Pancreas (tissue), 10 donors: ENCODE data around the gene CORO6. TPM values are rescaled to one million over a fixed set of nuclear protein-coding genes. Genes with fewer than 3 reads are reported as not detected.

ENCODE experiments used
- ATAC-seq, 4 donors: fragments of 200-7000 bp; cut with Tn5 transposase; one replicate each; pipeline versions ENCODE4 v1.8.0 to v1.9.1; 2020; ENCODE audit warnings: mild to moderate bottlenecking in 4 of 4, moderate library complexity in 4 of 4
- DNase-seq, 6 donors: peaks; one replicate each; pipeline ENCODE4 v3.0.0-alpha.2; 2020
- FAIRE-seq: peaks from 2 replicates; lab custom pipeline; 2012; peaks lifted over from hg19 to GRCh38; lab: Jason Lieb, UNC
- H3K27ac ChIP-seq, 4 donors: fragments of 200-600 bp; sonication (generic); 1 replicate in 3 of 4; 2 replicates in 1 of 4; pipeline versions ENCODE4 v1.5.0 to v1.8.0; 2020
- H3K27me3 ChIP-seq, 4 donors: fragments of 200-600 bp; one replicate each; pipeline ENCODE4 v1.8.0; 2021
- H3K36me3 ChIP-seq, 3 donors: fragments of 200-600 bp; sonication (generic) in 1 of 3; one replicate each; pipeline versions ENCODE4 v1.5.0 to v1.8.0; 2020 to 2021
- H3K4me1 ChIP-seq, 3 donors: fragments of 200-600 bp; one replicate each; pipeline ENCODE4 v1.8.0; 2021
- H3K4me3 ChIP-seq, 4 donors: fragments of 200-600 bp; sonication (generic) in 2 of 4; one replicate each; pipeline versions ENCODE4 v1.5.0 to v1.8.0; 2020 to 2021
- H3K9me3 ChIP-seq, 4 donors: fragments of 200-600 bp; one replicate each; pipeline ENCODE4 v1.8.0; 2021
- WGBS, 2 donors: extraction: QIAGEN DNeasy Blood & Tissue Kit; methylation state at CpG; one replicate each; pipeline ENCODE4 v1.1.7; 2013; 5-methylcytosine and 5-hydroxymethylcytosine counted together
- intact Hi-C, 3 donors: fragments of 100-400 bp; cut with DNase I; formaldehyde crosslinking; loops; one replicate each; pipeline versions ENCODE4 v1.11.1 to v1.14.2; 2022
- polyA plus RNA-seq, 2 donors: library from polyadenylated mRNA; stranded (reverse); fragments of 200-250 nt; gene quantifications; one replicate each; pipeline ENCODE4 v1.2.3, GENCODE V29; 2013
- total RNA-seq, 6 donors: library from RNA; stranded (reverse); fragmentation: NEBNext Ultra II Directional in 4 of 6; extraction: Animal tissue kit (Norgen Biotek cat#: 25700) in 4 of 6; gene quantifications; one replicate each; pipeline versions ENCODE4 v1.2.1 to v1.2.4, GENCODE V29; 2021 to 2023
- TF ChIP-seq, protein P1 (sequence below), 4 donors: fragments of 200-600 bp; sonication (generic) in 3 of 4; IDR thresholded peaks; one replicate each; pipeline versions ENCODE4 v1.5.0 to v1.8.0; 2021; ENCODE audit warnings: antibody characterized with exemption in 4 of 4
- donor health status: healthy with polysubstance abuse.
- donor health status: DM: no; HTN: no; CAD: no; lungs with moderate emphysema.
- donor health status: DM: no; HTN: no; CAD: no.
- donor health status: control.
- donor health status: control.
- donor health status: Bipolar disorder and iron deficiency.
- donor health status: DM: yes; HTN: yes; CAD: no.
- donor health status: DM: no; HTN: no; CAD: no.
- donor health status: DM: no; HTN: no; CAD: no.
- donor health status: DM: yes; HTN: yes; CAD: no.

CORO6 gene
- total and polyA plus RNA-seq, 8 donors = 0.20 to 4.4 (median 0.59) TPM

- H3K36me3 ChIP-seq = no peaks in the 10 kb centered on the region
- ATAC-seq (peak in 1 of 4 donors; percentile 1), FAIRE-seq (no peak), DNase-seq (peak in 5 of 6 donors; percentile 18 to 72 (median 43))
- no peaks in the 10 kb centered on the region for H3K9me3 ChIP-seq
- H3K4me3 ChIP-seq = peak overlapping the region in 2 of 4 donors; percentile 64 to 83
- TF ChIP-seq, protein P1, sequence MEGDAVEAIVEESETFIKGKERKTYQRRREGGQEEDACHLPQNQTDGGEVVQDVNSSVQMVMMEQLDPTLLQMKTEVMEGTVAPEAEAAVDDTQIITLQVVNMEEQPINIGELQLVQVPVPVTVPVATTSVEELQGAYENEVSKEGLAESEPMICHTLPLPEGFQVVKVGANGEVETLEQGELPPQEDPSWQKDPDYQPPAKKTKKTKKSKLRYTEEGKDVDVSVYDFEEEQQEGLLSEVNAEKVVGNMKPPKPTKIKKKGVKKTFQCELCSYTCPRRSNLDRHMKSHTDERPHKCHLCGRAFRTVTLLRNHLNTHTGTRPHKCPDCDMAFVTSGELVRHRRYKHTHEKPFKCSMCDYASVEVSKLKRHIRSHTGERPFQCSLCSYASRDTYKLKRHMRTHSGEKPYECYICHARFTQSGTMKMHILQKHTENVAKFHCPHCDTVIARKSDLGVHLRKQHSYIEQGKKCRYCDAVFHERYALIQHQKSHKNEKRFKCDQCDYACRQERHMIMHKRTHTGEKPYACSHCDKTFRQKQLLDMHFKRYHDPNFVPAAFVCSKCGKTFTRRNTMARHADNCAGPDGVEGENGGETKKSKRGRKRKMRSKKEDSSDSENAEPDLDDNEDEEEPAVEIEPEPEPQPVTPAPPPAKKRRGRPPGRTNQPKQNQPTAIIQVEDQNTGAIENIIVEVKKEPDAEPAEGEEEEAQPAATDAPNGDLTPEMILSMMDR (IDR thresholded peaks at IDR 0.05) = no peak
- intact Hi-C loops = no loop called here
- peaks cover 15 to 29% (median 20%) of the 10 kb centered on the region in 3 donors for H3K4me1 ChIP-seq
- no peaks in the 10 kb centered on the region for H3K27me3 ChIP-seq
- H3K27ac ChIP-seq = peak overlapping the region in 3 of 4 donors; percentile 24 to 55 (median 48)
- WGBS, 2 donors = 47 to 48% methylated on average over 30 of the region's 30 CpGs
Observed at GRCh38 chr17:29590411-29591145, 32.1 kb downstream of the CORO6 start.

GRCh38 chr17:29589524-29590410 lies 32.9 kb downstream of the CORO6 start, which contains the start of gene GIT1:
Gene GIT1 (minus strand): TSS chr17:29589648. CDS start chr17:29589378, 270 bp downstream.
- H3K4me1 ChIP-seq = peaks cover 15 to 29% (median 20%) of the 10 kb centered on the region in 3 donors
- TF ChIP-seq, protein P1 (IDR thresholded peaks at IDR 0.05) = no peak
- peak within 1 kb of the TSS; percentile 58 to 83 (median 78) for H3K4me3 ChIP-seq
- no peak for FAIRE-seq
- 4 to 11% methylated on average over 24 to 70 of the region's 70 CpGs for WGBS, 2 donors
- no peaks in the 10 kb centered on the region for H3K27me3 ChIP-seq
- H3K27ac ChIP-seq = peak within 1 kb of the TSS; percentile 38 to 70 (median 48)
- peak; percentile 83 to 89 (median 87) for ATAC-seq
- peak; percentile 83 to 95 (median 88) for DNase-seq
- intact Hi-C loops = no loop called here
- no peaks in the 10 kb centered on the region for H3K36me3 ChIP-seq
- H3K9me3 ChIP-seq = no peaks in the 10 kb centered on the region

DNA sequence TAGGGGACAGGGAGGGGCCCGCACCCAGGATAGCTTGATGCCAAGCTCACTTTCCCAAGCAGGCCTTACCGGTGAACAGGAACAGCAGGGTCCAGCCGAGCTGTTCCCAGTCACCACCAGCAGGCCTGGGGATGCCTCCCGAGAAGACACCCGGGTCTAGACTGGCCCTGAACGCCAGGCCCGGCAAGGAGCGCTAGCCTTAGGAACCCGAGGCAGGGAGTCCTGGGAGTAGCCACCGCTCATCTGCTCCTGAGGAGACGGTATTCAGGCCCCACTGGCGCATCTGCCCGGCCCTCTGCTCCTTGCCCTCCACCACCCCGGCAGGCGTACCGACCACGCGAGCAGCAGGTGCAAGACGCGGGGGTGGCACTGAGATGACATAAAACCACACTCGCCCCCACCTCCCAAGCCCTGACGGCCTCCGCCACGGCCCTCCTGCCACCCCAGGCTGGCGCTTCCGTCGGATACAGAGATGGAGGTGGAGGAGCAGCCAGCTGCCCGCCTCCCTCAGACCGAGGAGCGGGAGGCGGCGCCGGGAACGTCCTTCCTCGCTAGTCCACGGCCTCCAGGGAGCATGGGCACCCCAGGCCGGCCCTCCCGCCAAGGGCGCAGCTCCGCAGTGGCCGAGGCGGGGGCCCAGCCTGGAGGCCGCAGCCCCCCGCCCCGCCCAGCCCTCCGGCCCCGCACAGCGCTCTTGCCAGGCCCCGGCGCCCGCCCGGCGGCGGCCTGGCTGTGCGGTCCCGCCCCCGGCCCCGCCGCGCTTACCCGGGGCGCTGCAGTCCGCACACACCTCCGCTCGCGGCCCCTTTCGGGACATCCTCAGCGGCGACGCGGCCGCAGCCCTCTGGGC lies 33.9 kb downstream of the CORO6 start:
- TF ChIP-seq, protein P1 (IDR thresholded peaks at IDR 0.05) = no peak
- Histone ChIP-seq H3K36me3 (no peaks in the 10 kb centered on the region), H3K4me1 (peaks cover 15 to 29% (median 20%) of the 10 kb centered on the region in 3 donors), H3K27ac (peak overlapping the region in 3 of 4 donors; percentile 30 to 47 (median 38)), H3K27me3 (no peaks in the 10 kb centered on the region), H3K9me3 (no peaks in the 10 kb centered on the region), H3K4me3 (peak overlapping the region; percentile 58 to 83 (median 78))
- intact Hi-C loops = no loop called here
- peak in 3 of 4 donors; percentile 0 to 13 (median 2) for ATAC-seq
- no peak for FAIRE-seq
- DNase-seq = peak in 4 of 6 donors; percentile 39 to 83 (median 62)
- 1% methylated on average over 30 to 72 of the region's 72 CpGs for WGBS, 2 donors

DNA sequence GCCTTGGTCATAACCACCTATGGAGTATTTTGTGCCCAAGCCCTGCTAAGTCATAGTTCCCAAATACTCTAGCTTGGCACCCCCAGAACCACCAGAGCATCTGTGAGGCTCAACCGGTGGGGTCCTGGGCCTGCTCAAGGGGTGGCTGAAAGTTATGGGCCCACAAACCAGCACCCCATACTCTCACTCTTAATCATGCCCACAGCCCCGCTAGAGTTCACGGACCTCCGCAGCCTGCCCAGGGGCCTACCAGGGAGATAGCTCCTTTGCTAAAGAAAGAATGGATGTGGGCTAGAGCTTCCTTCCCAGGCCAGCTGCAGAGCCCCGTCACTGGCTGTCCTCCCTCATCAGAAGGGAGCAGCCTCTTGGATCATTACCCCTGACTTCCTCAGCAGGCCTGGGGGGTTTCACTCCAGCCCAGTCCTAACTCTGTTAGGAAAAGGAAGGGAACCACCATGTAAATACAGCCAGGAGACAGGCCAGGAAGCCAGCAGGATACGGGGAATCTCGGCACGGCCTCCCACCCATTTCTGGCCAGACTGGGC lies 34.6 kb downstream of the CORO6 start:
- Histone ChIP-seq H3K9me3 (no peaks in the 10 kb centered on the region), H3K27me3 (no peaks in the 10 kb centered on the region), H3K4me3 (peak overlapping the region in 3 of 4 donors; percentile 77 to 83 (median 80)), H3K27ac (peak overlapping the region in 1 of 4 donors; percentile 47), H3K4me1 (peaks cover 15 to 29% (median 20%) of the 10 kb centered on the region in 3 donors), H3K36me3 (no peaks in the 10 kb centered on the region)
- FAIRE-seq (no peak), ATAC-seq (no peak), DNase-seq (peak in 2 of 6 donors; percentile 19 to 43)
- WGBS, 2 donors = 34 to 44% methylated on average over 8 of the region's 8 CpGs
- intact Hi-C loops = no loop called here
- TF ChIP-seq, protein P1 (IDR thresholded peaks at IDR 0.05) = no peak
